AG08396 (cell line): ENCODE results near the gene CYP24A1.

ENCODE experiments used
- DNase-seq: peaks from one replicate; pipeline ENCODE4 v3.0.0; 2012; ENCODE audit warnings: low spot score, mixed read lengths

Gene CYP24A1

GRCh38 chr20:54174457-54175175 is 830 bp upstream of the CYP24A1 start:
- DNase-seq = no peak

- no peak for DNase-seq
Measured at GRCh38 chr20:54172856-54173652, 732 bp downstream of the CYP24A1 start.

GRCh38 chr20:54172532-54172855 is 1.3 kb downstream of the CYP24A1 start:
- no peak for DNase-seq

GRCh38 chr20:54170963-54171362 is 2.8 kb downstream of the CYP24A1 start:
- no peak for DNase-seq

GRCh38 chr20:54170026-54170471 is 3.7 kb downstream of the CYP24A1 start:
- no peak for DNase-seq

- DNase-seq = no peak
Measured at GRCh38 chr20:54168961-54169862, 4.6 kb downstream of the CYP24A1 start.

GRCh38 chr20:54167909-54168872 is 5.6 kb downstream of the CYP24A1 start:
- no peak for DNase-seq

GRCh38 chr20:54166987-54167662 is 6.7 kb downstream of the CYP24A1 start:
- no peak for DNase-seq

GRCh38 chr20:54165803-54166202 is 8.0 kb downstream of the CYP24A1 start:
- DNase-seq = no peak

- DNase-seq = no peak
Measured at GRCh38 chr20:54165014-54165413, 8.8 kb downstream of the CYP24A1 start.

GRCh38 chr20:54163402-54163801 is 10.4 kb downstream of the CYP24A1 start:
- no peak for DNase-seq

- DNase-seq = no peak
Measured at GRCh38 chr20:54162378-54163009, 11.3 kb downstream of the CYP24A1 start.

- DNase-seq = no peak
Measured at GRCh38 chr20:54161821-54162149, 12.0 kb downstream of the CYP24A1 start.

GRCh38 chr20:54161008-54161820 is 12.6 kb downstream of the CYP24A1 start:
- no peak for DNase-seq

- no peak for DNase-seq
Measured at GRCh38 chr20:54160065-54161007, 13.4 kb downstream of the CYP24A1 start.

- no peak for DNase-seq
Measured at GRCh38 chr20:54158856-54159418, 14.8 kb downstream of the CYP24A1 start.

GRCh38 chr20:54158226-54158625 is 15.6 kb downstream of the CYP24A1 start:
- no peak for DNase-seq
